Urinary bladder (tissue), 4 donors: ENCODE results near the gene KIF26B. TPM values are rescaled to one million over a fixed set of nuclear protein-coding genes. Genes with fewer than 3 reads are reported as not detected.

ENCODE experiments used
- DNase-seq: peaks from one replicate; pipeline ENCODE4 v3.0.0-alpha.2; 2015; ENCODE audit errors: extremely low spot score
- H3K27ac ChIP-seq: one replicate; pipeline ENCODE4 v1.5.1; 2013; ENCODE audit warnings: low read depth, mild to moderate bottlenecking, moderate library complexity
- H3K36me3 ChIP-seq: one replicate; pipeline ENCODE4 v1.6.1; 2013; ENCODE audit warnings: mild to moderate bottlenecking, moderate library complexity; ENCODE audit not compliant: insufficient read depth
- H3K4me1 ChIP-seq: one replicate; pipeline ENCODE4 v1.6.1; 2013; ENCODE audit warnings: mild to moderate bottlenecking, moderate library complexity; ENCODE audit not compliant: insufficient read depth
- H3K4me3 ChIP-seq: one replicate; pipeline ENCODE4 v1.5.1; 2013; ENCODE audit warnings: low read depth, low read length
- WGBS: extraction: QIAGEN DNeasy Blood & Tissue Kit; methylation state at CpG from one replicate; pipeline ENCODE4 v1.1.7; 2013; 5-methylcytosine and 5-hydroxymethylcytosine counted together
- polyA plus RNA-seq: library from polyadenylated mRNA; stranded (reverse); fragments of 200-250 nt; gene quantifications from one replicate; pipeline ENCODE4 v1.2.3, GENCODE V29; 2013
- total RNA-seq: library from RNA; depleted of rRNA; stranded (reverse); fragments of >200 nt; gene quantifications from one replicate; pipeline ENCODE4 v1.2.3, GENCODE V29; 2014
- donor health status: healthy with polysubstance abuse.
- donor health status: healthy.

Gene KIF26B
- total and polyA plus RNA-seq, 2 donors, result 0.62 to 12.2 TPM

DNA sequence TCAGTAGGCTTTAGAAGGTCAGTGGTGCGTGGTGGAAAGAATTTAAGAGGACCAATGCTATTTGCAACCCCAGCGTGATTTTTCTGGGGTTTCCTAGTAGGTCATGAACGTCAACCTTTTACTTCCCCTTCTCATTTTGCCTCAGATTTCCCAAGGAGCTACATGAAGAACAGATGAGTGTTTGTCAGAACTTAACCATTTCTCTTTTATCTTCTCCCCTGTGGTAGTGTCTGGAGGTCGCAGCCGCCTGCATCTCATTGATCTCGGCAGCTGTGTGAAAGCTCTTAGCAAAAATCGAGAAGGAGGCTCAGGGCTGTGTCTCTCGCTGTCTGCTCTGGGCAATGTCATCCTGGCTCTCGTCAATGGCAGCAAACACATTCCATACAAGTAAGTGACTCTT, 491.1 kb downstream of the KIF26B start:
- no peak for DNase-seq
- Histone ChIP-seq H3K4me1 (no peaks in the 10 kb centered on the region), H3K27ac (no peak overlapping the region), H3K4me3 (no peak overlapping the region), H3K36me3 (no peaks in the 10 kb centered on the region)
- WGBS, result 80% methylated on average over 9 of the region's 9 CpGs

DNA sequence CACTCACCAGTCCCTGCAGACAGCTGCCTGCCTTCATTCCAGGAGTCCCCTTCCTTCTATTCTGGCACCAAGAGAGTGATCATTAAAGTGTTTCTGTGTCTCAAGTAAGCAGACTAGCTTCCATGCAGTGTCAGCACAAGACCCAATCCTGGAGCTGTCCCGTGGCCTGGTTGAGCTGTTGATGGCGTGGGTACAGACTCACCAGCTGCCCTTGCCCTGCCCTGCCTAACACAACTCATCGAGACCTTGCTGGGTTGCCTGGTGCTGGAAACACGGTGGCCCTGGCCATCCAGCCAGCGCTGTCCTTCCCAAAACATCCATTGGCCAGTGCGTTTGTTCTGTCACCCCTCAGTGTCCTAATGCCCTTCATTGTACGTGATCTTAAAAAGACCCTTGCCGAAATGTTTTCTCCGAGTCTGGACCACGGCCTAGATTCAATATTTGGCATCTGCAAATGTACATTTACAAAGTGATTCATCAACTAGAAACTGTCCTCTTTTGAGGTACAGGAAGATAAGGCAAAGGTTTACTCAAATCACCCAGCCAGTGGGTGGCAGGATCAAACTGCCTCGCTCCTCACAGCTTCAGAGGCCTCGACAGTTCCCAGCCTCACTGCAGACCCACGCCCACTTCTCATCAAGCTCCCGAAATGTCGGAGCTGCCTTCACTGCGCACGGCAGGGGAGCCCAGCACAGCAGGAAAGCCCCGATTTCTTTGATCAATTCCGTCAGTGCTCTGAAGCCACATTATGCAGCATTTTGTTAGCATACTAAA, 494.2 kb downstream of the KIF26B start:
- no peaks in the 10 kb centered on the region for H3K36me3 ChIP-seq
- WGBS, result 89% methylated on average over 19 of the region's 19 CpGs
- DNase-seq, result no peak
- H3K4me1 ChIP-seq, result no peaks in the 10 kb centered on the region
- no peak overlapping the region for H3K27ac ChIP-seq
- H3K4me3 ChIP-seq, result no peak overlapping the region

GRCh38 chr1:245649666-245650065, 494.9 kb downstream of the KIF26B start:
- WGBS, result 96% methylated on average over 5 of the region's 5 CpGs
- DNase-seq, result no peak
- H3K4me1 ChIP-seq, result no peaks in the 10 kb centered on the region
- H3K27ac ChIP-seq, result no peak overlapping the region
- H3K36me3 ChIP-seq, result no peaks in the 10 kb centered on the region
- H3K4me3 ChIP-seq, result no peak overlapping the region

DNA sequence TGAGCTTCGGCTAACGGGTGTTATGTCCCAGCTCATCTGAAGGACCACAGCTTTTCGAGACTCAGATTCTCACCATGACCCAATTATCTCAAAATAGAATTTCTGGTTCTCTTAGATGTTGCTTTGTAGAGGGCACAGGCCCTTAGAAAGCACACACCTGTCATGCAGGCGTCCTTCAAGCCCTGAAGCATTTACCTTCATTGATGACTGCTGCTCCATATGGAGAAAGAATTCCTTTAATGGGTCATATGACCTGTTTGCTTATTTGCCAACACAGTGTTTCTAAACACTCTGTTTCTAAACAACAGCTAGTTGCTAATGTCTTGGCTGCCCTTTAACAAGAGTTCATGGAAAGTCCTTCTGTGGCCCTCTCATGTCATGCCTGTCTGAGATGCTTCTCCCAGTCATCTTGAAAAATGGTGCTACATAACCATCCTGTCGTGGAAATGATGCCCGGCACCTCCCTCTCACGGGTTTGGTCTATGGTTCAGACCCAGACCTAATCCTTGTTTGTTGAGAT, 495.7 kb downstream of the KIF26B start:
- H3K27ac ChIP-seq, result no peak overlapping the region
- no peaks in the 10 kb centered on the region for H3K36me3 ChIP-seq
- no peak for DNase-seq
- no peaks in the 10 kb centered on the region for H3K4me1 ChIP-seq
- 90% methylated on average over 7 of the region's 7 CpGs for WGBS
- H3K4me3 ChIP-seq, result no peak overlapping the region

- 85% methylated on average over 3 of the region's 3 CpGs for WGBS
- Histone ChIP-seq H3K4me3 (no peak overlapping the region), H3K27ac (no peak overlapping the region), H3K4me1 (no peaks in the 10 kb centered on the region), H3K36me3 (no peaks in the 10 kb centered on the region)
- no peak for DNase-seq
Measured at GRCh38 chr1:245651093-245651492, 496.3 kb downstream of the KIF26B start.

DNA sequence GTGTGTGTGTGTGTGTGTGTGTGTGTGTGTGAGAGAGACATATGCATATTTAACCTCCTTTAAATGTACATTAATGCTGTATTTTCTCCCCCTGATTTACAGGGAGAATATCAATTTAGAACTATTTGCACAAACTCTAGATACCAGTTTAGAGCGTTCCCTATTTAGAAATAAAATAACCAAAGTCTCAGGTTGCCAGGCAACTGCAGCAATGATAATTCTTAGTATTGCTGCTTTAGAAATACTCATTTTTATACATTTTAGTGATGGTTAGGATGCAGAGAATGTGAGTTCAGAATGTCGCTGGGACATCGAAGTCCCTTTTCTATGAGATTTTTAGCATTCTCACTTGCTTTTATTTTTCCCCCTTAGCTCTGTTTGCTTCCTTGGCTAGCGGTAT, 497.3 kb downstream of the KIF26B start:
- H3K4me3 ChIP-seq, result no peak overlapping the region
- H3K27ac ChIP-seq, result no peak overlapping the region
- 95% methylated on average over 4 of the region's 4 CpGs for WGBS
- no peaks in the 10 kb centered on the region for H3K4me1 ChIP-seq
- H3K36me3 ChIP-seq, result no peaks in the 10 kb centered on the region
- no peak for DNase-seq

- Histone ChIP-seq H3K27ac (no peak overlapping the region), H3K4me1 (no peaks in the 10 kb centered on the region), H3K4me3 (no peak overlapping the region), H3K36me3 (no peaks in the 10 kb centered on the region)
- DNase-seq, result no peak
- WGBS, result 79% methylated on average over 17 of the region's 17 CpGs
Measured at GRCh38 chr1:245652660-245653427, 498.1 kb downstream of the KIF26B start.

DNA sequence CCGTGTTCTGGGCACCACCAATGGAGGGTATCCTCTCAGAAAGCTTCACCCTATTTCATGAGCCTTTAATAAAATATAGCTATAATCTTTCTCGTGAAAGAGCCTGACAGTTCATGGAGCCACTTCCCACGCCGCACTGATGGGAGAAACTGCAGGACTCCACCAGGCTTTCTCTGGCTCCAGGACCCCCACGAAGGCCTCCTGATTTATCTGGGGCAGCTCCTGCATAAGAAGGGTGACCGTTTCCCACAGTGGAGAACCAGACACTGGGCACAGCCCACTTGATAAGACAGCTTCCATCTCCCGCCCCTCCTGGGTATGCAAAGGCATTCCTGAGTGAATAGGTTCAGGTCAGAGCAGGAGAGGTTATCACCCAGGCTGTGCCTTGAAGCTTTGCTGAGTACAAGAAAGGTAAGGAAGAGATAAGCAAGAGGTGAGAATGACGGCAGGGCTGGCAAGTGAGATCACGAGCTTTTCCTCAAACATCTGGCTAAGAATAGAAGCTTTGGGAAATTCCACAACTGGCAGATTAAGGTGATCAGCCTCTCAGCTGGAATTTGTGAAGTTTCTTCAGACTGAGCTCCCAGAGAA, 499.8 kb downstream of the KIF26B start:
- no peaks in the 10 kb centered on the region for H3K36me3 ChIP-seq
- H3K4me3 ChIP-seq, result no peak overlapping the region
- H3K27ac ChIP-seq, result no peak overlapping the region
- WGBS, result 71% methylated on average over 9 of the region's 9 CpGs
- no peaks in the 10 kb centered on the region for H3K4me1 ChIP-seq
- no peak for DNase-seq

DNA sequence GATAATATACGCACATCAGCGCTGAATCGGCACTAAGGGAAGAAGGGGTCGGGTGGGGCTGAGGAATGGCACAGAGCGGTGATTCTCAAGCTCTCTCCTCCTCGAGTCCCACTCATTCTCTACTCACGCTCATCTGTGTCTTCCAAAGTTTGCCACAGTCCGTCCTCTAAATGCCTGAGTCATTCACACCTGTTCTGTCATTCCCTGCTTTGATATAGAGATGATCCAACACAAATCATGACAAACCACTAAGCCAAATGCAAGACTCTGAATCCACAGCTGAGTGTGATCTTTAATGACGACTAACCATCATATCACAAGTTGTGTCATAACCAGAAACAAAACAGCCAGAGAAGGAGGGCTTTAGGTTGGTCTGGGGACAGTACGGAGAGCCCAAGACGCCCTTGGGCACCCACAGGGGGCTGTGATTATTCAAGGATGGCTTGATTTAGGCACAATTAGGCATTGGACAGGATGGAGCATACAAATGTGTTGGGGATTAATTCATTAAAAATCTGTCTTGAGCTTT, 501.5 kb downstream of the KIF26B start:
- 92% methylated on average over 11 of the region's 11 CpGs for WGBS
- Histone ChIP-seq H3K4me3 (no peak overlapping the region), H3K27ac (no peak overlapping the region), H3K36me3 (no peaks in the 10 kb centered on the region), H3K4me1 (no peaks in the 10 kb centered on the region)
- DNase-seq, result no peak

DNA sequence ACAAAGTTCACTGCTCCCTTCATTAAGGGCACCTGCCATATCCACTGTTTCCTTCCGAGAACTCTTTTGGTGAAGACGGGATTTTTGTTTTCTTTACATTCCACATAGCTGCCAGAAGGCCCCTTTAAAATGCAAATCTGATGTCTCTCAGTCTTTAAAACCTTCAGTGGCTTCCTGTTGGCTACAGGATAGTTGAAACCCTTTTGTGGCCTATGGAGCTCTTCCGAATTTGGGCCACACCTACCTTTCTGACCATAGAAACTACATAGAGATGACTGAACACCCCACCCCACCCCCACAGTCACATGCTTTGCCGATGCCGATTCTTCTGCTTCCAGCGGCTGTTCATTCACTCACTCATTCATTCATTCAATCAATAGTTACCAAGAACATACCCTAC, 502.6 kb downstream of the KIF26B start:
- no peaks in the 10 kb centered on the region for H3K4me1 ChIP-seq
- no peak overlapping the region for H3K27ac ChIP-seq
- no peak for DNase-seq
- no peaks in the 10 kb centered on the region for H3K36me3 ChIP-seq
- no peak overlapping the region for H3K4me3 ChIP-seq
- WGBS, result 93% methylated on average over 6 of the region's 6 CpGs

DNA sequence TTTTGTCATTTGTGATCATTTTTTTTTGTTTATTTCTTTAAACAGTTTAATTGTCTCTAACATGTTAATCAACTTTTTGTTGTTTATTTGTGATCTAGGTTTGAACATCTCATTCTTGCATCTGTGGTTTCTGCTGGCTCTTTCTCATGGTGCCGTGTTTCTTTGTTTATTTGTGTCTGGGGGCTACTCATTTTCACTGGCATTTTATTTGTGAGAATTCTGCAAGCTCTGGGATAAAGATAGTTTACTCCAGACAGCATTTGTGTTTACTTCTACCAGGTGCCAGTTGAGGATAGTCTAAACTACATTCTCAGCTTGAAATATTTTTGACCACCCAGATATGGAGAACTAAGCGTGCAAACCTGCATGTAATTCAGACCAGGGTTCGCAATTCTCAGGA, 508.6 kb downstream of the KIF26B start:
- H3K4me1 ChIP-seq, result no peaks in the 10 kb centered on the region
- H3K36me3 ChIP-seq, result no peaks in the 10 kb centered on the region
- no peak for DNase-seq
- H3K27ac ChIP-seq, result no peak overlapping the region
- H3K4me3 ChIP-seq, result no peak overlapping the region
- 87% methylated on average over 3 of the region's 3 CpGs for WGBS

DNA sequence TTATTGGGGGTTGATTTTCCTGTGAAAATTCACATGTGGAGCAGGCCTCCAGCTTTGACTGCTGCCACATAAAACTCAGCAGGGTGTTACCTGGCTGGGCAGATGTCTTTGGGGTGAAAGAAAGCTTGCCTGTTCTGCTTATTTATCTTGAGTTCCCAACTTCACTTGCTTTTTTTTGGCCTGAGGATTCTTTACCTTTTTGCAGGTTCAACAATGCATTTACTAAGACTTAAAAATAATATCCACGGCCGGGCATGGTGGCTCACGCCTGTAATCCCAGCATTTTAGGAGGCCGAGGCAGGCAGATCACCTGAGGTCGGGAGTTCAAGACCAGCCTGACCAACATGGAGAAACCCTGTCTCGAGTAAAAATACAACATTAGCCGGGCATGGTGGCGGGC, 509.1 kb downstream of the KIF26B start:
- Histone ChIP-seq H3K4me1 (no peaks in the 10 kb centered on the region), H3K36me3 (no peaks in the 10 kb centered on the region), H3K27ac (no peak overlapping the region), H3K4me3 (no peak overlapping the region)
- WGBS, result 97% methylated on average over 8 of the region's 8 CpGs
- DNase-seq, result no peak

DNA sequence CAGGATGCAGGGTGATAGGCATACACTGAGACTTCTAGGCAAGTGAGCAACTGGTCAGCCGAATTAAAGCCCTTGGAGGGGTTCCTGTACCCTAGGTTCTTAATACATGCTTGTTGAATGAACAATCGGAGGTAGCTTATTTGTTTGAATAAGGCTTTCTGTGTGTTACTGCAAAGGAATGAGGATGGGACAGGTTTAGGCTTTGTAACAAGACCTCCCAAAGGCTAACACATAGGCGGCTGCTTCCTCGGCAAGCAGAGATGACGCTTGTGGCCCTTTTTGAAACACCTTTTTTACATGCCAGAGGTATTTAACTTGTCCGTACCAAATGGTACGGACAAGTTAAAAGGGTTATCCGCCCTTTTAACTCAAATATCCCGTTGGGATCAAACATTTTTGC, 511.6 kb downstream of the KIF26B start:
- Histone ChIP-seq H3K4me1 (no peaks in the 10 kb centered on the region), H3K4me3 (no peak overlapping the region), H3K27ac (no peak overlapping the region), H3K36me3 (no peaks in the 10 kb centered on the region)
- DNase-seq, result no peak
- WGBS, result 91% methylated on average over 9 of the region's 9 CpGs
